ENCODE measurements around the gene GABRB1.

GRCh38 chr4:47418147-47418546 lies 386.8 kb downstream of the GABRB1 start:
- TF ChIP-seq EZH2 (IDR thresholded peaks at IDR 0.05): no peak
- TF ChIP-seq POLR2AphosphoS5 (IDR thresholded peaks at IDR 0.05; ENCODE audit: borderline replicate concordance, low read depth, low read length): no peak

Measured in SK-N-MC (cell line).